ENCODE results near the gene KLHL29.

The KLHL29 gene

DNA sequence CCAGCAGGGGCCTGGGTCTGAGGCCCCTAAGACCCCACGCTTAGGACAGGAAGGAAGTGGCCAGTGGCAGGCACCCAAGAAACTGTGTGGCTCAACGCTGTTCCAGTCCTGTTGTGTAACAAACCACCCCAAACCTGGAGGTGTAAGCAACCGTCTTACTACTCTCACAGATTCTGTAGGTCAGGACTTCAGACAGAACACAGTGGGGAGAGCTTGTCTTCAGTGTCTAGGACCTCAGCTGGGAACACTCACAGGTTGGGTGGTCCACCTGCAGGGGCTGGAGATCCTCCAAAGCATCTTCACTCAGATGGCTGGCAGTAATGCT is 123.0 kb downstream of the KLHL29 start:
- no peaks in the 10 kb centered on the region for H3K79me1 ChIP-seq (ENCODE audit: low read depth, low read length)
- H2BK5ac ChIP-seq (ENCODE audit: low read length), result no peak overlapping the region
- H2AK5ac ChIP-seq (ENCODE audit: low read depth, low read length), result peak overlapping the region; percentile 9
- no peak overlapping the region for H3K4me3 ChIP-seq (ENCODE audit: low read length in 2 of 2)
- H2BK15ac ChIP-seq (ENCODE audit: low read length), result no peak overlapping the region
- H3K36me3 ChIP-seq (replicated peaks in 1 of 2; ENCODE audit: control insufficient read depth in 2 of 2, insufficient read depth in 2 of 2, low read length in 2 of 2), result no peaks in the 10 kb centered on the region
- H3K23ac ChIP-seq (ENCODE audit: low read depth, low read length, poor library complexity), result no peak overlapping the region
- H3K9me3 ChIP-seq (replicated peaks in 1 of 2; ENCODE audit: control insufficient read depth in 2 of 2, insufficient read depth in 1 of 2, low read depth in 1 of 2, low read length in 2 of 2), result no peaks in the 10 kb centered on the region
- no peak overlapping the region for H3K4ac ChIP-seq (ENCODE audit: low read length)
- no peak overlapping the region for H3K14ac ChIP-seq (ENCODE audit: low read length)
- H2BK120ac ChIP-seq (ENCODE audit: low read depth, low read length), result no peak overlapping the region
- H3K27me3 ChIP-seq (ENCODE audit: control insufficient read depth in 3 of 3, insufficient read depth in 3 of 3, low read depth in 1 of 3, low read length in 3 of 3), result no peaks in the 10 kb centered on the region
- no CpG with 5 or more reads among the region's 3 CpGs for WGBS, 2 donors (ENCODE audit: extremely low coverage in 2 of 2, insufficient read length in 2 of 2, insufficient replicate concordance in 1 of 2)
- H4K8ac ChIP-seq (ENCODE audit: low read depth, low read length), result no peak overlapping the region
- DNase-seq (ENCODE audit: low spot score), result no peak
- peaks cover 15 to 26% of the 10 kb centered on the region in 2 donors for H3K4me1 ChIP-seq (ENCODE audit: control insufficient read depth in 2 of 2, insufficient read depth in 1 of 2, low read depth in 1 of 2, low read length in 2 of 2)
- no peak overlapping the region for H3K4me2 ChIP-seq (ENCODE audit: insufficient read depth, low read length, poor library complexity, severe bottlenecking)
- H3K18ac ChIP-seq (ENCODE audit: low read length), result no peak overlapping the region
- H2BK12ac ChIP-seq (ENCODE audit: low read length), result no peak overlapping the region
- H3K27ac ChIP-seq (replicated peaks; ENCODE audit: low read length), result no peak overlapping the region
- H4K91ac ChIP-seq (ENCODE audit: low read depth, low read length, poor library complexity), result no peak overlapping the region
- H3K9ac ChIP-seq (ENCODE audit: low read depth, low read length, poor library complexity), result no peak overlapping the region
- H2AFZ ChIP-seq (ENCODE audit: low read length), result no peak overlapping the region

GRCh38 chr2:23509103-23509502 is 124.1 kb downstream of the KLHL29 start:
- no peaks in the 10 kb centered on the region for H3K79me1 ChIP-seq (ENCODE audit: low read depth, low read length)
- no peak overlapping the region for H2BK15ac ChIP-seq (ENCODE audit: low read length)
- no peak overlapping the region for H2BK120ac ChIP-seq (ENCODE audit: low read depth, low read length)
- no peak overlapping the region for H2AFZ ChIP-seq (ENCODE audit: low read length)
- no CpG with 5 or more reads among the region's 6 CpGs for WGBS, 2 donors (ENCODE audit: extremely low coverage in 2 of 2, insufficient read length in 2 of 2, insufficient replicate concordance in 1 of 2)
- H2BK12ac ChIP-seq (ENCODE audit: low read length), result no peak overlapping the region
- no peak overlapping the region for H3K18ac ChIP-seq (ENCODE audit: low read length)
- no peak overlapping the region for H3K4me2 ChIP-seq (ENCODE audit: insufficient read depth, low read length, poor library complexity, severe bottlenecking)
- no peak overlapping the region for H3K23ac ChIP-seq (ENCODE audit: low read depth, low read length, poor library complexity)
- no peak overlapping the region for H3K14ac ChIP-seq (ENCODE audit: low read length)
- H4K91ac ChIP-seq (ENCODE audit: low read depth, low read length, poor library complexity), result no peak overlapping the region
- no peaks in the 10 kb centered on the region for H3K27me3 ChIP-seq (ENCODE audit: control insufficient read depth in 3 of 3, insufficient read depth in 3 of 3, low read depth in 1 of 3, low read length in 3 of 3)
- H3K4me1 ChIP-seq (ENCODE audit: control insufficient read depth in 2 of 2, insufficient read depth in 1 of 2, low read depth in 1 of 2, low read length in 2 of 2), result peaks cover 6 to 15% of the 10 kb centered on the region in 2 donors
- no peak overlapping the region for H3K27ac ChIP-seq (replicated peaks; ENCODE audit: low read length)
- H3K36me3 ChIP-seq (replicated peaks in 1 of 2; ENCODE audit: control insufficient read depth in 2 of 2, insufficient read depth in 2 of 2, low read length in 2 of 2), result no peaks in the 10 kb centered on the region
- no peak overlapping the region for H4K8ac ChIP-seq (ENCODE audit: low read depth, low read length)
- no peak overlapping the region for H2AK5ac ChIP-seq (ENCODE audit: low read depth, low read length)
- H3K9me3 ChIP-seq (replicated peaks in 1 of 2; ENCODE audit: control insufficient read depth in 2 of 2, insufficient read depth in 1 of 2, low read depth in 1 of 2, low read length in 2 of 2), result no peaks in the 10 kb centered on the region
- H3K4ac ChIP-seq (ENCODE audit: low read length), result no peak overlapping the region
- H3K9ac ChIP-seq (ENCODE audit: low read depth, low read length, poor library complexity), result no peak overlapping the region
- no peak overlapping the region for H2BK5ac ChIP-seq (ENCODE audit: low read length)
- no peak for DNase-seq (ENCODE audit: low spot score)
- H3K4me3 ChIP-seq (ENCODE audit: low read length in 2 of 2), result no peak overlapping the region

DNA sequence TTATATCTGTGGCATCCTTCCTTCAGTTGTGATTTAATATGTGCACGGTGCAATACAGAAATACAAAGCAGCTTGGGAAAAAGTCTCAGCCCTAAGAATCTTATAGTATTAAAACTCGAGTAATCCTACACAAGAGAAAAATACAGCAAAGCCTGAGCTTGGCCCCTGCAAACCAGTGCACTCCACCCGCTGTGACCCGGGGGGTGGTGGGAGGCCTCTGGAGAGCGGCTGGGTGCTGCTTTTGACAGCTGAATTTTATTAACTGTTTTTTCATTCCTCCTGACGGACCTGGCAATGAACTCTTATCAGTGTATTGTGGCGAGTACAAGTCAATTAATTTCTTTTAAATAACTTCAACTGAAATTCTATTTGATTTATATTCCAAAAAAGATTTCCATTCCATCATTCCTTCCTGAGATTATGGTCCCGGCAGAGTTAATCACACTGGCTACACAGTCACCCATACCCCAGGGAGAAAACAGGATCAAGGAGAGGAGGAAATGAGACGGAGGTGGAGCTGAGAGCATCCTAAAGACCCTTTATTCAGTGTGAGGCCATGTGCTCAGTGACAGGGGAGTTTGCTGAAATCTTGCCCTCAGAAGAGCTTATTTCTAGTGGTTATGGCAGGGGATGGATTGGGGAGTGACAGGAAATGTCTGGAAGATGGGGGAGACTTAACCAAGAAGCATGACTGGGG is 124.8 kb downstream of the KLHL29 start:
- Histone ChIP-seq H3K14ac (ENCODE audit: low read length) (no peak overlapping the region), H2BK15ac (ENCODE audit: low read length) (no peak overlapping the region), H3K27ac (replicated peaks; ENCODE audit: low read length) (no peak overlapping the region), H3K4me2 (ENCODE audit: insufficient read depth, low read length, poor library complexity, severe bottlenecking) (no peak overlapping the region), H3K9ac (ENCODE audit: low read depth, low read length, poor library complexity) (no peak overlapping the region), H2AK5ac (ENCODE audit: low read depth, low read length) (peak overlapping the region; percentile 4), H2AFZ (ENCODE audit: low read length) (no peak overlapping the region), H3K79me1 (ENCODE audit: low read depth, low read length) (no peaks in the 10 kb centered on the region), H3K4me1 (ENCODE audit: control insufficient read depth in 2 of 2, insufficient read depth in 1 of 2, low read depth in 1 of 2, low read length in 2 of 2) (peaks cover 6 to 9% of the 10 kb centered on the region in 2 donors), H3K4ac (ENCODE audit: low read length) (no peak overlapping the region), H3K27me3 (ENCODE audit: control insufficient read depth in 3 of 3, insufficient read depth in 3 of 3, low read depth in 1 of 3, low read length in 3 of 3) (no peaks in the 10 kb centered on the region), H2BK12ac (ENCODE audit: low read length) (no peak overlapping the region), H4K91ac (ENCODE audit: low read depth, low read length, poor library complexity) (no peak overlapping the region), H3K23ac (ENCODE audit: low read depth, low read length, poor library complexity) (no peak overlapping the region), H3K4me3 (ENCODE audit: low read length in 2 of 2) (no peak overlapping the region), H2BK5ac (ENCODE audit: low read length) (no peak overlapping the region), H2BK120ac (ENCODE audit: low read depth, low read length) (no peak overlapping the region), H3K9me3 (replicated peaks in 1 of 2; ENCODE audit: control insufficient read depth in 2 of 2, insufficient read depth in 1 of 2, low read depth in 1 of 2, low read length in 2 of 2) (no peaks in the 10 kb centered on the region), H4K8ac (ENCODE audit: low read depth, low read length) (no peak overlapping the region), H3K18ac (ENCODE audit: low read length) (no peak overlapping the region), H3K36me3 (replicated peaks in 1 of 2; ENCODE audit: control insufficient read depth in 2 of 2, insufficient read depth in 2 of 2, low read length in 2 of 2) (no peaks in the 10 kb centered on the region)
- no peak for DNase-seq (ENCODE audit: low spot score)
- WGBS, 2 donors (ENCODE audit: extremely low coverage in 2 of 2, insufficient read length in 2 of 2, insufficient replicate concordance in 1 of 2), result no CpG with 5 or more reads among the region's 9 CpGs

DNA sequence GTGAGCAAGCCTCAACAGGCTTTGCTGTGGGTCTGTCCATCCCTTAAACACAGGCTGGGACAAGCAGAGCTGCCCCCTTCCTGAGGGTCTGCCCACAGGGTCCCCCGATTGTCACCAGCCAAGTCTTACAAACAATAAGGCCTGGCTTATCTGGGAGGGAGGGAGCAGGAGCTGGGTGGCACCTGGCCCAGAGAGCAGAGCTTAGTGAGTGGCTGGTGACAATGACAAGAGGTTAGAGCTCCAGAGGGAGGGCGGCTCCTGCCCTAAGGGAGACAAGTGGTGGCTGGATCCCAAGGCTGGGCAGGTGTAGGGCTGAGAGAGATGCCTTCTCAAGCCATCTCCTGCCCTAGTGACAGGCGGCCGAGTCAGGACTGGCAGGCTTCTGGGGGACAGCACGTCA is 125.5 kb downstream of the KLHL29 start:
- no peak overlapping the region for H2AFZ ChIP-seq (ENCODE audit: low read length)
- no peak overlapping the region for H4K91ac ChIP-seq (ENCODE audit: low read depth, low read length, poor library complexity)
- no peak overlapping the region for H3K27ac ChIP-seq (replicated peaks; ENCODE audit: low read length)
- no peak overlapping the region for H4K8ac ChIP-seq (ENCODE audit: low read depth, low read length)
- no peaks in the 10 kb centered on the region for H3K79me1 ChIP-seq (ENCODE audit: low read depth, low read length)
- H3K9me3 ChIP-seq (replicated peaks in 1 of 2; ENCODE audit: control insufficient read depth in 2 of 2, insufficient read depth in 1 of 2, low read depth in 1 of 2, low read length in 2 of 2), result no peaks in the 10 kb centered on the region
- H3K14ac ChIP-seq (ENCODE audit: low read length), result peak overlapping the region; percentile 48
- H3K4ac ChIP-seq (ENCODE audit: low read length), result no peak overlapping the region
- peaks cover 6% of the 10 kb centered on the region in 2 donors for H3K4me1 ChIP-seq (ENCODE audit: control insufficient read depth in 2 of 2, insufficient read depth in 1 of 2, low read depth in 1 of 2, low read length in 2 of 2)
- peak overlapping the region; percentile 4 for H2AK5ac ChIP-seq (ENCODE audit: low read depth, low read length)
- H2BK120ac ChIP-seq (ENCODE audit: low read depth, low read length), result no peak overlapping the region
- H2BK12ac ChIP-seq (ENCODE audit: low read length), result peak overlapping the region; percentile 10
- no peak overlapping the region for H2BK5ac ChIP-seq (ENCODE audit: low read length)
- no peaks in the 10 kb centered on the region for H3K36me3 ChIP-seq (replicated peaks in 1 of 2; ENCODE audit: control insufficient read depth in 2 of 2, insufficient read depth in 2 of 2, low read length in 2 of 2)
- no peak overlapping the region for H3K4me2 ChIP-seq (ENCODE audit: insufficient read depth, low read length, poor library complexity, severe bottlenecking)
- H3K18ac ChIP-seq (ENCODE audit: low read length), result peak overlapping the region; percentile 57
- H3K9ac ChIP-seq (ENCODE audit: low read depth, low read length, poor library complexity), result peak overlapping the region; percentile 40
- no peak overlapping the region for H3K4me3 ChIP-seq (ENCODE audit: low read length in 2 of 2)
- H3K23ac ChIP-seq (ENCODE audit: low read depth, low read length, poor library complexity), result no peak overlapping the region
- no peaks in the 10 kb centered on the region for H3K27me3 ChIP-seq (ENCODE audit: control insufficient read depth in 3 of 3, insufficient read depth in 3 of 3, low read depth in 1 of 3, low read length in 3 of 3)
- H2BK15ac ChIP-seq (ENCODE audit: low read length), result no peak overlapping the region
- WGBS, 2 donors (ENCODE audit: extremely low coverage in 2 of 2, insufficient read length in 2 of 2, insufficient replicate concordance in 1 of 2), result no CpG with 5 or more reads among the region's 5 CpGs
- DNase-seq (ENCODE audit: low spot score), result no peak
